Colon (tissue), 2 donors: ENCODE results near the gene AGPAT3.

Experiments
- FAIRE-seq: peaks from 2 replicates; lab custom pipeline; 2012; peaks lifted over from hg19 to GRCh38; lab: Jason Lieb, UNC
- donor health status: control.
- donor health status: control.

Gene AGPAT3

DNA sequence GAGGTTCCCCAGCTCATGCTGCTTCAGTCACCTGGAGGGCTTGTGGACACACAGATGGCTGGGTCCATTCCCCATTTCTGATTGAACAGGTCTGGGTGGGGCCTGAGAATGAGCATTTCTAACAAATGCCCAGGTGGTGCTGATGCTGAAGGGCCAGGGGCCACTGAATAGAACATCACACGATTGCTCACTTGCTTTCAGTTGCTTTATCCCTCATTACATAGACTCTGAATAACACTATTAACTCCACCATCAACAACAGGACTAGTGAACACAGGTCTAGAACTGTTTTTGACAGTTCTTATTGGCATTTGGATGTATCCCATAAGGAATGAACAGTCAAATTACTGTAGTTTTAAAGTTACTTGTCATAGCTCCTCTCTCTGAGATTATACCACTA is 159.2 kb downstream of the AGPAT3 start:
- FAIRE-seq: no peak

DNA sequence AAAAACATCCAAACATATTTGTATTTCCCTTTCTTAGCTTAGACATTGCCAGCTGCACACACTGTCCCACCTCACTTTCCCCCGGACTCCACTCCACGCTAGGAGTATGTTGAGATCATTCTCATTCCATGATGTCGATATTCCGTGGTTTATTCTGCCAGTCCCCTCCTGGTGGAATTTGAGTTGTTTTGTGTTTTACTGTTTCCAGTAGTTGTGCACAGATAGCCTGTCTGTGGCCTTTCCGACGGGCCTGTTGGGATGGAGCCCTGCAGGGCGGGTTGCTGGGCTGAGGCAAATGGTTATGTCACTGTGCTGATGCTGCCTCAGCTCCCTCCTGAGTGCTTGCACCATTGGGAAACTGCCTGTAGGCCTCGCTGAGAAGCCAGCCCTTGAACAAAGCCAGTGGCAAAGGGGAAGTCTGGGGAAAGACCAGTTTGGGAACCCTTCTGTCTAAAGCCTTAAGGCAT is 159.9 kb downstream of the AGPAT3 start:
- FAIRE-seq: no peak

DNA sequence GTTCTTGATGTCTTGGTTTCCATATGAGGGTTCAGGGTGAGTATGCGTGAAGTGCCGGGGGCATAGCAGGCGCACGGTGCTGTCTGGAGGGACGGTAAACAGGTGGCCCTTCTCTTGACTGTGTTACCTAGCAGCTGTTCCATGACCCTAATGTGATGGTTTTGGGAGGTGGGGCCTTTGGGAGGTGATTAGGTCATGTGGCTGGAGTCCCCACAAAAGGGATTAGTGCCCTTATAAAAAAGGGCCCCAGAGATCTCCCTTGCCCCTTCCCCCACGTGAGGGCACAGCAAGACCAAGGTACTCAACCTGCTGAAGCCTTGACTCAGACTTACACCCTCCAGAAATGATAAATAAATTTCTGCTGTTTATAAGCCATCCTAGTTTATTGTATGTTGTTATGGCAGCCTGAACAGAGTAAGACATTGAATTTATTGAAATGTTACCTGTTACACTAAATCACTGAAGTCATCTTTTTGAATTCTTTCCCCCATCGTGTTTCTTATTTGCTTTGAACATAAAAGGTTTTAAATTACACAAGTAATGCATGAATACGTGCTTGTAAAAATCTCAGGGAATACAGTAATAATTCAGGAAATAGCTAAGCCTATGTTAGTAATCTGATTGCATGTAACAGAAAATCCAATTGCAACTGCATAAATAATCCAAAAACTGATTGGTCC is 162.7 kb downstream of the AGPAT3 start:
- FAIRE-seq: no peak

DNA sequence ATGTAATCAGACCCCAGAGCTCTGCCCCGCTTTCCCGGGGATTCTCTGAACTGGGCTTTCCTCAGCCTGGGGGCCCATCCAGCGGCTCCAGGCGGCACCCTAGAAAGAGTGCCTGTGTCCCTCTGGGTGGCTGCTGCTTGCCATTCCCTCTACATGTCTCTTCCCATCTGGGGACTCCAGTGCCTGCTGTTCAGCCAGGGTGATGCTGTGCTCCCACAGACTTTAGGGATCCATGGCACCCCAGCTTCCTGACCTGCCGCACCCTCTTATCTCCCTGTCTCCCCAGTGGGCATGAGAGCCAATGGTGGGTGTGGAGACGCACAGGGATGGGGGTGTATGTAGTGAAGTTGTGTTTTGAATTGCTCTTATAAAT is 163.2 kb downstream of the AGPAT3 start:
- no peak for FAIRE-seq

DNA sequence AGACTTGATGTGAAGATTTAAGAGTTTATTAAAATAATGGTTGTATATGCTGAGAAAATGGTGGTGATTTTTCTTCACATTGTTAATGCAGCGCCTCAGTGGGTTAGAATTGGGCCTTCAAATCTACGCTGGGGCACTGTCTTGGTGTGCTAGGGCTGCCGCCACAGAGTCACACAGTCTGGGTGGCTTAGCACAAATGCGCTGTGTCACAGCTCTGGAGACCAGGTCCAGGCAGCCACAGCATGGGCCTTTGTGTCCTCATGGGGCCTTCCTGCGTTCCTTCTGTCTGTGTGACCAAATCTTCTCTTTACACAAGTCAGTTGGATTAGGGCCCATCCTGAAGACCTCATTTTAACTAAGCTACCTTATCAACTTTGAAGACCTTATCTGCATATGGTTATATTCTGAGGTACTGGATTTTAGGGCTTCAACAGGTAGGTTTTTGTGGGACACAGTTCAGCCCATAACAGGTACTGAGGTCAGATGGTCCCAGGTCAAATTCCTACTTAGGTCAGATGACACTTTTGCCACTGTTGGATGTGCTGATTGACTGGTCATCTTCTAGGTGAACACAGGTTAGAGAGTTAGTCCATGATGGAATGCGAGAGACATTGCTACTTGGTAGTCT is 164.6 kb downstream of the AGPAT3 start:
- no peak for FAIRE-seq

DNA sequence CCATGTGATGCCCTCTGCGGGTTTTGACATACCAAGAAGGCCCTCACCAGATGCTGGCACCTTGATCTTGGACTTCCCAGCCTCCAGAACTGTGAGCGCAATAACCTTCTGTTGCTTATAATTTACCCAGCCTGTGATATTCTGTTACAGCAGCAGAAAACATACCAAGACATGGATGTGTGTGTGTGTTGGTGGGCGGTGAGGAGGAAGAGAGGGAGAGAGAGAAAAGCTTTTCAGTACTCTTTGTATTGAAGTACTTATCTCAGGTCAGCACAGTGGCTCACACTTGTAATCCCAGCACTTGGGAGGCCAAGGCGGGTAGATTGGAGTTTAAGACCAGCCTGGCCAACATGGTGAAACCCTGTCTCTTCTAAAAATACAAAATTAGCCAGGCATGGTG is 170.2 kb downstream of the AGPAT3 start:
- no peak for FAIRE-seq
